ENCODE data around the gene POTEH.
"Not testable (repeated sequence)": the region's sequence is repeated elsewhere in the genome, so short reads cannot be mapped to it uniquely, and the experiment has no call there.

DNA sequence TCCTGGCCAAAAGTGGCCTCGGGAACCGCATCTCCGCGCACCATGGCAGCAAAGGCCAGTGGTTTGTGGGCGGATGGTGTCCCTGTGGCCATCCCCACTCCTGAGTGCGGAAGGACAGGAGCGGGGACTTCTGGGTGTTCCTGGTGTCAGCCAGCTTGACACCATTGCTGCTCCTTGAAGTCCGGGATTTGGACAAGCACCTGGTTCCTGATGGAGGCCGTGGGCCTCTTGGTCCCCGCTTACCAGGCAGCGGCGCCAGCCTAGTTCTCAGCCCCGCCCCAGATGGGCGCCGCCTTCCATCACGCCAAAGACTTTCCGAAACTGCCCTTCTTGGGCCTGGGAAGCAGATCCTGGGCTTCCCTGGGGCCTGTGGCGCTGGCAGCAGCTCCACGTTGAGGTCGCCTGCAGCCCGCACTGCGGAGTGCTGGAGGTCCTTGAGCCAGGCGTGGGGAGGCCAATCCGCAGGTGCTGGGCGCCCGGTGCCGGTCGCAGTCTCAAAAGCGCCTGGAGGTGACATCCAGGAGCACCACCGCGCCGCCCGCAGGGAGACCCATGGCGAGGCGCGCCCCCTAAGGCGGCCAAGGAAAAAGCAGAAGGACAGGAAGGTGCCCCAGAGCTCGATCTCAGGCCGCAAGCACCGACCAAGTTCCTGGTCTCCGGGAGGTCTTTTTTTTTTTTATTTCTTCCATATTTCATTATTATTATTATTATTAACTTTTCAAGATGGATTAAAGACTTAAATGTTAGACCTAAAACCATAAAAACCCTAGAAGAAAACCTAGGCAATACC lies 59.5 kb downstream of the POTEH start:
- not testable (repeated sequence) for TF ChIP-seq POLR2A (IDR thresholded peaks at IDR 0.05; ENCODE audit: low read length); GATA1 (IDR thresholded peaks at IDR 0.05; ENCODE audit: low read depth, low read length)
